GM18858 (cell line): ENCODE data around the gene ZC3H6.

Source experiments
- ATAC-seq: cut with Tn5 transposase; IDR thresholded peaks from one replicate; pipeline ENCODE4 v1.9.1; 2021; ENCODE audit not compliant: unreplicated experiment

The ZC3H6 gene, protein sequence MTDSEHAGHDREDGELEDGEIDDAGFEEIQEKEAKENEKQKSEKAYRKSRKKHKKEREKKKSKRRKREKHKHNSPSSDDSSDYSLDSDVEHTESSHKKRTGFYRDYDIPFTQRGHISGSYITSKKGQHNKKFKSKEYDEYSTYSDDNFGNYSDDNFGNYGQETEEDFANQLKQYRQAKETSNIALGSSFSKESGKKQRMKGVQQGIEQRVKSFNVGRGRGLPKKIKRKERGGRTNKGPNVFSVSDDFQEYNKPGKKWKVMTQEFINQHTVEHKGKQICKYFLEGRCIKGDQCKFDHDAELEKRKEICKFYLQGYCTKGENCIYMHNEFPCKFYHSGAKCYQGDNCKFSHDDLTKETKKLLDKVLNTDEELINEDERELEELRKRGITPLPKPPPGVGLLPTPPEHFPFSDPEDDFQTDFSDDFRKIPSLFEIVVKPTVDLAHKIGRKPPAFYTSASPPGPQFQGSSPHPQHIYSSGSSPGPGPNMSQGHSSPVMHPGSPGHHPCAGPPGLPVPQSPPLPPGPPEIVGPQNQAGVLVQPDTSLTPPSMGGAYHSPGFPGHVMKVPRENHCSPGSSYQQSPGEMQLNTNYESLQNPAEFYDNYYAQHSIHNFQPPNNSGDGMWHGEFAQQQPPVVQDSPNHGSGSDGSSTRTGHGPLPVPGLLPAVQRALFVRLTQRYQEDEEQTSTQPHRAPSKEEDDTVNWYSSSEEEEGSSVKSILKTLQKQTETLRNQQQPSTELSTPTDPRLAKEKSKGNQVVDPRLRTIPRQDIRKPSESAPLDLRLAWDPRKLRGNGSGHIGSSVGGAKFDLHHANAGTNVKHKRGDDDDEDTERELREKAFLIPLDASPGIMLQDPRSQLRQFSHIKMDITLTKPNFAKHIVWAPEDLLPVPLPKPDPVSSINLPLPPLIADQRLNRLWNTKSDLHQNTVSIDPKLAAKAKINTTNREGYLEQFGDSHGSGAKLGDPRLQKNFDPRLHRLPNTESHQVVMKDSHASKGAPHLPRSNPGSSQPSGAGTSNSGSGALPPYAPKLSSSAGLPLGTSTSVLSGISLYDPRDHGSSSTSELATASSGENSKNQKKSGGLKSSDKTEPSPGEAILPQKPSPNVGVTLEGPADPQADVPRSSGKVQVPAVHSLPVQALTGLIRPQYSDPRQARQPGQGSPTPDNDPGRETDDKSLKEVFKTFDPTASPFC

DNA sequence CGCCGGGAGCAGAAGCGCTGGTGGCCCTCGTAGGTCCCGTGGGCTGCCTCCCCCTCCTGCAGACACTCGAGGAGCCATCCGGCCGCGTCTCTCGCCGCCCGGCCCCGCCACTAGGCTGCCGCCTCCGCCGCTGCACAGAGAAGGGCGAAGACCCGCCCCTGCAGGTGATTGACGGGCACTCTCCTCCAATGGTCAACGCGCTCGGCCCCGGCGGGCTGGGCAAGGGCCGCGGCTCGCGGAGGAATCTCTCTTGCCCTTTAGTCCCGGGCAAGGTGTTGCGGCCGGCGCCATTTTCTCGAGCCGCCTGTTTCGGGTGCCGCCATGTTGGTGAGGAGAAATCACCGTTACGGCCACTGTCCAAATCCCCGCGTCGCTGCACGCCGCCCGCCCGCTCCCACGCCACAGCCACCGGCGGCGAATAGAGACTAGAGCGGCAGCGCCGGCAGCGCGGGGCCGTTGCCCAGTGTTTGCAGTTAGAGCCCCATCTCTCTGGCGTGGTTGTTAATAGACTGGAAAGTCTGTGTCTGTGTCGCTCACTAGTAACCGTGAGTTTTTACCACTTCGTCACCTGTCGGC lies at the start of gene ZC3H6:
ZC3H6 (plus strand) TSS at position 287 of the 576 bp plus-strand sequence. CDS start 398 bp downstream, outside the sequence.
- peak; percentile 91 for ATAC-seq

DNA sequence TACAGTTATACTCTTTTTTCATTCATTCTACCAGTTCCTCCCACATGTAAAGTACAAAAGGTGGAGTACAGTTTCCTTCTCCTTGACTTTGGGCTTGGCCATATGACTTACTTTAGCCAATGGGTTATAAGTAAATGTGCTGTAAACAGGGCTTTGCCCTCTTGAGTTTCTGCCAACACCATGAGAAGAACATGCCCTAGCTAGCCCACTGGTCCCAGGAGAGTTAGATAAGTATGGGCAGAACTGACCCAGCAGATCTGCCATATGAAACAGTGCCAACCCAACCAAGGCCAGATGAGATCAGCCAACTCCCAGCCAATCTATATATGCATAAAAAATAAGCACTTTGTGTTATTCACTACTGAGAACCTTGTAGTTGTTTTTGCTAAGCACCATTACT lies 46.0 kb upstream of the ZC3H6 start:
- no peak for ATAC-seq

DNA sequence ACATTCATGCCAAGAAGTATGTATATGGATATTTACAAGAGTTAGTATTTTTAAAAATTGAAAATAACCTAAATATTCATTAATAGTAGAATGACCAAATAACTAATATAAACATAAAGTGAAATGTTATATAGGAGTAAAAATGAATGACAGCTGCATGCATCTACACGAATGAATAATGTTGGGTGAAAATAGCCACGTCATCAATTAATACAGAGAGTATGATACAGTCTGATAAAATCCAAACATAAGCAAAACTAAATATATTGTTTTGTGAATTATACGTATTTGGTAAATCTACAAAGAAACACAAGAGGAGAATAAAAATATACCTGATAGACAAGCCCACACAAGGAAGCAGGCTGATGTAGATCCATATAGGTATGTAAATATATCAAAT lies 45.0 kb upstream of the ZC3H6 start:
- ATAC-seq, result no peak

DNA sequence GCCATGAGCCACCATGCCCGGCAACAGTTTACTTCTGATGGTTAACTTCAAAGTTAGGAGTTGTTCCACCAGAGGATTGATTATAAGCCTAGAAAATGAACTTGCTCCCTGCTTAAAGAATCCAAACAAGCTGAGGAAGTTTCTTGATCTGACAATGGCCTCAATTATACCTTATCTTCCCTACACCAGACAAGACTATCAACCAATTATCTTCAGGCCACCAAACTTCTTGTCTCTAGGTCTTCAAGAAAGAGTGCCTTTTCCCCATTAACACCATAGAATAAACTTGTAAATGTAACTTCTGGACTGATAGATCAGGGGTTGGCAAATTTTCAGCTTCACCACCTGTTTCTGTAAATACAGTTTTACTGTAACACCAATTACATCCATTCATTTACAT lies 35.5 kb upstream of the ZC3H6 start:
- no peak for ATAC-seq

DNA sequence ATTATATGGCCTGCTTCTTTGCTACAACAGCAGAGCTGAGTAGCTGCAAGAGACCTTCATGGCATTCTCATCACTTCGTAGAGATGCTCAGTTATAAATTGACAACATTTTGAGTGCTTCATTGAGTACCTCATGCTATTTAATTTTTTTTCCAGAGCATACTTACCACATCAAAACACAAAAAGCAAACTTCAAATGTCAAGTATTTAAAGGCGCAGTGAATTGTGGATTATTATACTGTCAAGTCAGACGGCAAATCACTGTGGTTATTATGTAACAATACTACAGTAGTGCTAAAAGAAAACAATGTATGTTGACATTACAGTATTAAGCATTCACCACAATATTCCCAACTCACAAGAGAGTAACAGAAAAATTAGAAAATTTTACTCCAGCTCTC lies 33.0 kb upstream of the ZC3H6 start:
- no peak for ATAC-seq

DNA sequence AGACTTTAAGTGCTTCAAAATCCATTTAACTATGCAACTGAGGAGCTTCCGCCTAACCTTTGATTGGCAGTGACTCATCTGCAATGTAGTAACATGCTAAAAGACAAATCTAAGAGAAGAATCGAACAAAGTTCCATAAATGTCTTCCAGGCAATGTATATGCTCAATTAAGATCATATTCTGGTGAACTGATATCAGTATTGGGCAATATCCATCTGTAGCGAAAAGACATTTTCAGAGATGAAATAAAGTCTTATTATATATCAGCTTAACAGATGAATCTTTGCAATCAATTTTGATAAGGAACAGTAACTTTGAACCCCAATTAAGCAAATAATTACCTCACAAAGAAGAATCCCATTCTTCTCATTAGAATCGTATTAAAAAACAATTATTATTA lies 32.2 kb upstream of the ZC3H6 start:
- ATAC-seq, result no peak

DNA sequence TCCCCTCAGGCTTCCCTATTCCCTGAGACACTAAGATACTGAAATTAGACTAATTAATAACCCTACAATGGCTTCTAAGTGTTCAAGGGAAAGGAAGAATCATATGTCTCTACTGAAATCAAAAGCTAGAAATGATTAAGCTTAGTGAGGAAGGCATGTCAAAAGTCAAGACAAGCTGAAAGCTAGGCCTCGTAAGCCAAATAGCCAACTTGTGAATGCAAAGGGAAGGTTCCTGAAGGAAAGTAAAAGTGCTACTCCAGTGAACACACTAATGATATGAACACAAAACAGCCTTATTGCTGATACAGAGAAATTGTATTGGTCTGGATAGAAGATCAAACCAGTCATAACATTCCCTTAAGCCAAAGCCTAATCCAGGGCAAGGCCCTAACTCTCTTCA lies 30.5 kb upstream of the ZC3H6 start:
- no peak for ATAC-seq

DNA sequence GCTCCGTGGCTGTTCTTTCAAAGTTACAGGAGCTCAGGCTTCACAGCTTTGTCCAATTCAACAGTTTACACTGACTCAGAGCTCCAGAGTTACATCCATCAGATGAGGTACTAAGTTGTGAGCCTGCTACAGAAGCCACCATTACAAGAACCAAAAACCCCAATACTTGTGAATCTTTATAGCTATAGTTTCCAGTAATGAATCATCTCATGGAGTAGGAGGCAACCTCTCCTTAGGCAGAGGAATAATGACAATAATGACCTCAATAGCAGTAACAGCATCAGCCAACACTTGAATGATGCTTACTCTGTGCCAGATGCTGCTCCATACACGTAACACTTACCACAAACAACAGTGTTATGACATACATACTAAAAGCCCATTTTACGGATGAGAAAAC lies 24.1 kb upstream of the ZC3H6 start:
- no peak for ATAC-seq

DNA sequence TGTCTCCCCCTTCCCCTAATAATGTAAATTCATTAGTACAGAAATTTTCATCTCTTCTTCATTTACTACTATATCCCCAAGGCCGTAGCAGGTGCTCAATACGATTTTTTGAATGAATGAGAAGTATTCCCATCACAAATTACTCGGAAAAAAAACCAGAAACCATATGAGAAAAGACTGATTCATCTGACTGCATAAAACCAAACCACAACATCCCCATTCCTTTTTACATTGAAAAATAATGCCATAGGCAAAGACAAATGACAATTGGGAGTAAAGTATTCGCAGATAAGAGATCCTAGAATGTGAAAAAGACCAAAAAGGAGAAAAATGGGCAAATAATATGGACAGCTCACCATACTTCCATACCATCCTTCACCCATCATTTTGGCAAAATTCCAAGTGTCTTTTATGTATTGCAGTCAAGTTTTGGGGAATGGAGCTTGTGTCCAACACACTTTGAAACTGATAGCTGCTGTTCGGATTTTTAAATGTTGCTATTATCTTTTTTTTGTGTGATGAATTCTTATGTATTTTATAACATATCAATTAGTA lies 22.1 kb upstream of the ZC3H6 start:
- ATAC-seq, result no peak

DNA sequence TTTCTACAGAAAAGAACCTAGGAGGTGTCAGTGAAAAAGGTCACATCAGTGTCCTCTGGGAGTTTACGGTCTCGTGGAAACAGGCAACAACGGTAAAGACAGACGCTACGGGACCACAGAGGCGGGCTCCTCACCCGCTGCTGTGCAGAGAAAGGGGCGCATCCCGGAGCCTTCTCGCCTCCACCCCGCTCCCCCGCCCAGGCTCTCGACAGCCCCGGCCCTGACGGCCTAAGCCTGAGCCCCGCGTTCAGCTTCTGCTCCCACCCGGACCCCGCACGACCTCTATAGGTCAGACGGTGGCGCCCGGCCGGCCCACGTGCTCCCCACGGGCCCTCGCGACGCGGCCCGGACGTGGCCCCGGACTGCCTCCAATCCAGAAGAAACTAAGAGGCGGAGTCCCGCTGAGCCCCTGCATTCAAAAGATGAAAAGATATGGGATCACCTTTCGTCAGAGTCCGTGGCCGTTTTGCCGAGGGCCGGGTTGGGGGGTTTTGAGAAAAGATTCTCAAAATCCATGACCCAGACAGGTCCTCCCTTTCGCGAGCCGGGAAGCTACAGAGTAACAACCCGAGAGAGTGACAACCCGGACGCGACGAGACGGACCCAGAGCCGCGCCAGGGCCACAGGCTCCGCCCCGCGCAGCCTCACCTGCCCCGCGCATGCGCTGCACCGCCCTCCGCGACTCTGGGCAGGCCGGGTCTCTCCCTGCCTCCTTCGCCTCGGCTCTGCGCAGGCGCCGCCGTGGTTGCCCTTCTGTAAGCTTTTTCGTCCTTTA lies 20.7 kb upstream of the ZC3H6 start, which contains the start of gene ZC3H8:
ZC3H8 (minus strand) TSS at position 577 of the 775 bp plus-strand sequence; CDS start at position 516, 61 bp downstream.
- peak; percentile 64 for ATAC-seq

DNA sequence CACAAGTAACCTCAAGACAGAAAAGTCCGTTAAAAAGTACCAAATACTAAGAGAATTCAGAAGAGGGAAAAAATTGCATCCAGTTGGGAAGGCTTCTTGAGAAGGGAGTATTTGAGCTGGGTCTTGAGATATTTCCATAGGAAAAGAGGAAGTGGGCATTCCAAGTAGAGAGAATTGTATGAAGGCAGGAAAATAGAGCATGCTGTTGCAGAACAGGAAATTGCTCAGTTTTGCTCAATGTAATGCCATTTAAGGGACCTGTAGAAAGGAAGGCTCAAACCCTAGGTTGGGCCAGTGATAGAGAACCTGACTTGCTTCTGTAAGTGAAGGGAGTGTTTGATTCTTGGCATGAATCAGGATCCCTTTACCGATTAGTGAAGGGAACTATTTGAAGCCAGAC lies 19.5 kb upstream of the ZC3H6 start:
- ATAC-seq, result no peak

DNA sequence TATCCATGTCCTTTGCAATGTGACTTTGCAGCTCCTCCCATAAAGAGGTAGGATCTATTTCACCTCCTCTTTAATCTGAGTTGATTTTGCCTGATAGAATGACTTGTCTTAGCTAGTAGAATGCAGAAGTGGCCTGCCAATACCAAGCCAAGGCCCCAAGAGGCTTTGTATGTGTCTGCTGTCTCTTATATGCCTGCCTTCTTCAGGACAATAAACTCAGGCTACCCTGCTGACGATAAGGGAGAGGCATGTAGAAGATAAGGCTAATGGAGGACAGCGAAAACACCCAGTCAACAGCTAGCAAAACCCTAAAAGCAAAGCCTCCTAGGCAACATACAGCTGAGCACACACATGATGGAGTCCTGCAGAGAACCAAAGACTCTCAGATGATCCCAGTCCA lies 18.7 kb upstream of the ZC3H6 start:
- ATAC-seq, result no peak

DNA sequence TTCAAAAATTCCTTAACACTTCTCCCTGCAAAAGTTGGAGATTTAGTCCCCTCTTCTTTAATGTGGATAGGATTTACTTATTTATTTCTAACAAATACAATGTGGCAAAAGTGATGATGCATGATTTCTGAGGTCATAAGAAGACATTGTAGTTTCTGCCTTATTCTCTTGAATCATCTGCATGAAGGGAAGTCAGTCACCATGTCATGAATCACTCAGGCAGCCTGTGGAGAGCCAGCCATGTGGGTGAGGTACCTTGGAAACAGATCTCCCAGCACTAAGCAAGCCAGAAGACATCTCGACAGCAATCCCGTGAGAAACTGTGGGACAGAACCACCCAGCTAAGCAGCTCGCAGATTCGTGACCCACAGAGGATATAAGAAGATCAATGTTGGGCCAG lies 17.8 kb upstream of the ZC3H6 start:
- no peak for ATAC-seq

DNA sequence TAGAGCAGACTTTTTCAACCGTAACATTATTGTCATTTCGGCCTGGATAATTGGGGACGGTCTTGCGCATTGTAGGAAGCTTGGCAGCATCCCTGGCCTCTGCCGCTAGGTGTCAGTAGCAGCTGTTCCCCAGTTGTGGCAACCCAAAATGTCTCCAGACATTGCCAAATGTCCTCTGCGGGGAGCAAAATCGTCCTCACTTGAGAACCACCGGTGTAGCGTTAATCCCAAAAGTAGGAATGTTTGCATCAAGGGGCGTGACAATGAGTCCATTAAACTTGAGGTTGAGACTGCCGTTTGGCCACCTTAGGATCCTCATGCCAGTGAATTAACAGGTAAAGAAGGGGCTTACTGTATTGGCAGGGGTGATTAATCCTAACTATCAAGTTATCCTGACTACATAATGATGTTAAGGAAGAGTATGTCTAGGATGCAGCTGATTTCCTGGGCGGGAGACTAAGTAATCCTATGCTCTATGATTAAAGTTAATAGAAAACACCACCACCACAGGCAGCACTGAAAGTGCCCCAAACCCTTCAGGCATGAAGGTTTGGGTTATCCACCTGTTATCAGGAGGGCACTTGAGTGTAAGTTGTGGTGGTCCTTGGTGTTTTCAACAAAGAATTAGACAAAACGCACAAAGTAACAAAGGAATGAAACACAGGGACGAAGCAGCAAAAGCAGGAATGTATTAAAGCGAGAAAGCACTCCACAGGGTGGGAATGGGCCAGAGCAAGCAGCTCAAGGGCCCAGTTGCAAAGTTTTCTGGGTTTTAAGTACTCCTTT lies 15.7 kb upstream of the ZC3H6 start:
- ATAC-seq, result no peak

DNA sequence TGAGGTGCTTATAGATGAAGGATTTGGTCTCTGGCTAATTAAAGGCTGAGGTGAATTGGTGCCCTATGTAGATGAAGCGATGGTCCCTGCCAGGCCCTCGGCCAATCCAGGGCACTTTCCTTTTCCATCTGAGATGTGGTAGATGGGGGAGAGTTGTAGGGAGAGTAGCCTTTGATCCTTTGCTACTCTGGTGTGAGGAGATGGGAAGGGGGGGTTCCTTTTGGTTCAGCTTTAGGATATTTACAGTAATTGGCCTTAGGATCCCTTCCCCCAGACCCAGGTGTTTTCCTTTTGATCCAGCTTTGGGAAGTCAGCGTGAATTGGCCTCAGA lies 15.1 kb upstream of the ZC3H6 start:
- no peak for ATAC-seq

DNA sequence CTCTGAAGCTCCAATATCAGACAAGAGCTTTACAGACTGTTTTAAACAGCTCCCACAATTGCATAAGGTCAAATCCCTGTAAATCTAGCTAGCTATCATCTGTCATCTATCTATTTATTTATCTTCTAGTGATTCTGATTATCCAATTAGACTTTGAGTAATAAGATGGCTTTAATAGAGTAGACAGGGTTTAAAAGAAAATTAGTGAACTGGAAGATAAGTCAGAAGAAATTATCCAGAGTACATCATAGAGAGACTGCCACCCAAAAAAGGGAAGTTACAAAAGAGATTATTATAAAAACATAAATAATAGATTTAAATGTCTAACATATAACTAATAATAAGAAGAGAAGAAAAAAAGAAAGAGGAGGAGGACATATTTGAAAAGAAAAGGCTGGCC lies 12.5 kb upstream of the ZC3H6 start:
- ATAC-seq, result no peak

DNA sequence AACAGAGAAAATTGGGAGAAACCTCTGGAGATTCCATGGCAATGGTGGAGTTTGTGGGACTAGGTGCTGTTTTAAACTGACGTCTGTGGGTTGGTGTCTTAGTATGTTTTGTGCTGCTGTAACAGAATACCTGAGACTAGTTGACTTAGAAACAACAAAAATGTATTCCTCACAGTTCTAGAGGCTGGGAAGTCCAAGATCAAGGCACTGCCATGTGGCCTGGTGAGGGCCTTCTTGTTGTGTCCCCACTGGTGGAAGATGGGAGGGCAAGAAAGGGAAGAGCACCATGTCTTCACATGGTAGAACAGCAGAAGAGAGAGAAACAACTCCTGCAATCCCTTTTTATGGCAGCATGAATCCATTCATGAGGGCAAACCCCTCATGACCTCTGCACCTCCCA lies 6.8 kb upstream of the ZC3H6 start:
- no peak for ATAC-seq

DNA sequence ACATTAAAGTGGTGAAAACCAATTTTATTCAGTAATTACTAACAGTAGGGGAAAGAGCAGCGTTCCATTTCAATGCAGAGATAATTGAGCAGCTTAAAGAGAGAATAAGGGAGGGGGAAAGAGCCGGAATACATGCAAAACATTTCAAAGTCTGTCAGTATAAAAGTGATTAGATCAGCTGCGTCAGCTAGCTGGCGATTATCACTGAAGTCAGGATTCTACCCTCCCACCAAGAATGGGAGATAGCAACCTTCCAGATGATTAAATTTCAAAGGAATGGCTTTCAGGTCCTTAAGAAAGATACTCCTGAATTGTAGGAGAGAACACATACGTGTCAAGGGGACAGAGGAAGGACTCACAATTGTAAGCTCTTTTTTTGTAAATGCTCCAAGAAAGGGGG lies 2.7 kb upstream of the ZC3H6 start:
- ATAC-seq, result no peak

DNA sequence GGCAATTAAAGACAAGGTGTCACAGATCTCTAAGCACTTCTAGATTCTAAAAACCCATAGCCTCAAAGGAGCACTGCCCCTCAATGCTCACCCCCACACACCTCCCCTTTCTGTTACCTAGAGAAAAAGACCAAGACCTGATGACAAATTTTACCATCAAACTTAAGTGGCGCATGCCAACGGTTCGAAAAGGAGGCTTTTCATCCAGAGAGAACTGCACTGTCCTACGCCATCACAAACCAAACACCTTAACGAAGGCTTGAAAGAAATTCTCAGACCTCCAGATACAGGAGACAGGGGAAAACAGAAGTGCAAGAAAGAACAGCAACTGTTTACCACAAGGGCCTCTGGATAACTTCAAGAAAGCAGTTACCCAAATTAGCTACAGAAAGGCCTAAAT lies 2.0 kb upstream of the ZC3H6 start:
- ATAC-seq, result no peak
